GM19239 (cell line): ENCODE measurements around the gene VPS37C.
"Not testable (repeated sequence)": the region's sequence is repeated elsewhere in the genome, so short reads cannot be mapped to it uniquely, and the experiment has no call there.

Experiments
- DNase-seq: peaks from one replicate; pipeline ENCODE4 v3.0.0; 2011; ENCODE audit warnings: low spot score; ENCODE audit not compliant: insufficient read length
- FAIRE-seq: peaks from 2 replicates; lab custom pipeline; 2011; peaks lifted over from hg19 to GRCh38; lab: Jason Lieb, UNC

Gene VPS37C

GRCh38 chr11:61161190-61162091 is at the start of gene VPS37C:
VPS37C (minus strand) TSS chr11:61161426; CDS start chr11:61138829, 22,597 bp downstream.
- peak; percentile 87 for FAIRE-seq

GRCh38 chr11:61210629-61211028 is 49.4 kb upstream of the VPS37C start:
- FAIRE-seq, DNase-seq: not testable (repeated sequence)

More at GRCh38 chr11:61161190-61162091, at the start of gene VPS37C:
- DNase-seq: peak; percentile 93

GRCh38 chr11:61207636-61208310 is 46.5 kb upstream of the VPS37C start:
- not testable (repeated sequence) for DNase-seq, FAIRE-seq

GRCh38 chr11:61204502-61205059 is 43.4 kb upstream of the VPS37C start:
- DNase-seq, FAIRE-seq: not testable (repeated sequence)

GRCh38 chr11:61203873-61204272 is 42.6 kb upstream of the VPS37C start:
- not testable (repeated sequence) for DNase-seq, FAIRE-seq

- DNase-seq: not testable (repeated sequence)
These were observed 41.9 kb upstream of the VPS37C start, which contains the start of gene PGA3 for GRCh38 chr11:61202950-61203746. PGA3 (plus strand) TSS chr11:61203515; CDS start chr11:61203565, 50 bp downstream.

GRCh38 chr11:61201476-61201875 is 40.2 kb upstream of the VPS37C start:
- DNase-seq (no peak), FAIRE-seq (no peak)

More at GRCh38 chr11:61202950-61203746, 41.9 kb upstream of the VPS37C start, which contains the start of gene PGA3:
- not testable (repeated sequence) for FAIRE-seq

GRCh38 chr11:61198948-61199523 is 37.8 kb upstream of the VPS37C start:
- DNase-seq: no peak

GRCh38 chr11:61198361-61198760 is 37.1 kb upstream of the VPS37C start:
- no peak for FAIRE-seq

More at GRCh38 chr11:61198948-61199523, 37.8 kb upstream of the VPS37C start:
- no peak for FAIRE-seq

GRCh38 chr11:61195719-61196118 is 34.5 kb upstream of the VPS37C start:
- FAIRE-seq: no peak
- no peak for DNase-seq

More at GRCh38 chr11:61198361-61198760, 37.1 kb upstream of the VPS37C start:
- DNase-seq: no peak

GRCh38 chr11:61194981-61195695 is 33.9 kb upstream of the VPS37C start:
- no peak for FAIRE-seq
- no peak for DNase-seq

- FAIRE-seq (no peak), DNase-seq (no peak)
These were observed 33.0 kb upstream of the VPS37C start for GRCh38 chr11:61194169-61194671.

- FAIRE-seq: no peak
- no peak for DNase-seq
These were observed 32.4 kb upstream of the VPS37C start for GRCh38 chr11:61193596-61193995.

GRCh38 chr11:61189933-61190332 is 28.7 kb upstream of the VPS37C start:
- FAIRE-seq (no peak), DNase-seq (no peak)

- FAIRE-seq (peak; percentile 92), DNase-seq (peak; percentile 71)
These were observed 26.4 kb upstream of the VPS37C start for GRCh38 chr11:61187505-61188130.

- no peak for FAIRE-seq
These were observed 25.3 kb upstream of the VPS37C start for GRCh38 chr11:61186504-61186903.

GRCh38 chr11:61183645-61184044 is 22.4 kb upstream of the VPS37C start:
- FAIRE-seq (no peak), DNase-seq (no peak)

More at GRCh38 chr11:61186504-61186903, 25.3 kb upstream of the VPS37C start:
- no peak for DNase-seq

GRCh38 chr11:61181489-61181888 is 20.3 kb upstream of the VPS37C start:
- no peak for FAIRE-seq
- no peak for DNase-seq
